ENCODE measurements around the gene ITGA2B. TPM values are rescaled to one million over a fixed set of nuclear protein-coding genes. Genes with fewer than 3 reads are reported as not detected.

ITGA2B gene
- total RNA-seq, 1 donor from 2014 or later, result 4.3 TPM

- no peak for DNase-seq (ENCODE audit: low spot score)
- Mint-ChIP-seq H3K27ac (ENCODE audit: unreplicated experiment) (peak overlapping the region; percentile 10), H3K9me3 (ENCODE audit: unreplicated experiment) (no peaks in the 10 kb centered on the region), H3K4me1 (ENCODE audit: unreplicated experiment) (peaks cover 15% of the 10 kb centered on the region), H3K27me3 (ENCODE audit: unreplicated experiment) (peaks cover 16% of the 10 kb centered on the region), H3K4me3 (ENCODE audit: unreplicated experiment) (peak overlapping the region; percentile 37), H3K36me3 (ENCODE audit: low read depth, unreplicated experiment) (peaks cover 15% of the 10 kb centered on the region)
- TF ChIP-seq CTCF (IDR thresholded peaks at IDR 0.05; ENCODE audit: unreplicated experiment), result no peak
Observed at GRCh38 chr17:44361292-44362260, 27.9 kb downstream of the ITGA2B start.

GRCh38 chr17:44360826-44361225, 28.6 kb downstream of the ITGA2B start:
- no peak for TF ChIP-seq CTCF (IDR thresholded peaks at IDR 0.05; ENCODE audit: unreplicated experiment)
- Mint-ChIP-seq H3K27me3 (ENCODE audit: unreplicated experiment) (peaks cover 15% of the 10 kb centered on the region), H3K27ac (ENCODE audit: unreplicated experiment) (no peak overlapping the region), H3K4me1 (ENCODE audit: unreplicated experiment) (peaks cover 15% of the 10 kb centered on the region), H3K4me3 (ENCODE audit: unreplicated experiment) (peak overlapping the region; percentile 68), H3K9me3 (ENCODE audit: unreplicated experiment) (no peaks in the 10 kb centered on the region), H3K36me3 (ENCODE audit: low read depth, unreplicated experiment) (peaks cover 15% of the 10 kb centered on the region)
- no peak for DNase-seq (ENCODE audit: low spot score)

GRCh38 chr17:44360144-44360533, 29.3 kb downstream of the ITGA2B start:
- H3K36me3 Mint-ChIP-seq (ENCODE audit: low read depth, unreplicated experiment), result peaks cover 15% of the 10 kb centered on the region
- H3K4me1 Mint-ChIP-seq (ENCODE audit: unreplicated experiment), result peaks cover 15% of the 10 kb centered on the region
- H3K4me3 Mint-ChIP-seq (ENCODE audit: unreplicated experiment), result peak overlapping the region; percentile 68
- H3K27me3 Mint-ChIP-seq (ENCODE audit: unreplicated experiment), result peaks cover 15% of the 10 kb centered on the region
- no peak for DNase-seq (ENCODE audit: low spot score)
- no peaks in the 10 kb centered on the region for H3K9me3 Mint-ChIP-seq (ENCODE audit: unreplicated experiment)
- no peak for TF ChIP-seq CTCF (IDR thresholded peaks at IDR 0.05; ENCODE audit: unreplicated experiment)
- no peak overlapping the region for H3K27ac Mint-ChIP-seq (ENCODE audit: unreplicated experiment)

- TF ChIP-seq CTCF (IDR thresholded peaks at IDR 0.05; ENCODE audit: unreplicated experiment), result no peak
Observed at GRCh38 chr17:44359458-44360143, 29.8 kb downstream of the ITGA2B start.

More at GRCh38 chr17:44359458-44360143, 29.8 kb downstream of the ITGA2B start:
- H3K4me3 Mint-ChIP-seq (ENCODE audit: unreplicated experiment), result peak overlapping the region; percentile 11
- DNase-seq (ENCODE audit: low spot score), result no peak
- H3K36me3 Mint-ChIP-seq (ENCODE audit: low read depth, unreplicated experiment), result peaks cover 15% of the 10 kb centered on the region
- peaks cover 15% of the 10 kb centered on the region for H3K27me3 Mint-ChIP-seq (ENCODE audit: unreplicated experiment)
- no peak overlapping the region for H3K27ac Mint-ChIP-seq (ENCODE audit: unreplicated experiment)
- H3K9me3 Mint-ChIP-seq (ENCODE audit: unreplicated experiment), result no peaks in the 10 kb centered on the region
- H3K4me1 Mint-ChIP-seq (ENCODE audit: unreplicated experiment), result peaks cover 15% of the 10 kb centered on the region

All from endothelial cell (in vitro differentiated cells).